ENCODE results near the gene CNN2. TPM values are rescaled to one million over a fixed set of nuclear protein-coding genes. Genes with fewer than 3 reads are reported as not detected.
A peak's percentile ranks its signal among the peaks of the same experiment; 100 is the strongest.

CNN2 gene
- total and polyA plus RNA-seq, 2 of the 13 experiments (the other 11 are each of a cell fraction or from before 2014, with no cell fraction given): 63.6 to 70.0 TPM

- TF ChIP-seq AGO2 (optimal IDR thresholded peaks at IDR 0.05; ENCODE audit: low read depth, low read length): peak; percentile 36
- no peak for TF ChIP-seq ZSCAN22 (CRISPR knock-in tag; IDR thresholded peaks at IDR 0.05)
- no peak for TF ChIP-seq THAP9 (CRISPR knock-in tag; IDR thresholded peaks at IDR 0.05; ENCODE audit: borderline replicate concordance)
- 0 out of 2 replicates have a peak, but pooled peaks have one; percentile 35 for TF ChIP-seq BRCA1 (CRISPR knock-in tag; IDR thresholded peaks at IDR 0.05)
- TF ChIP-seq ZBTB44 (CRISPR knock-in tag; IDR thresholded peaks at IDR 0.05): no peak
- no peak for TF ChIP-seq NFE2L1 (CRISPR knock-in tag; IDR thresholded peaks at IDR 0.05; ENCODE audit: borderline replicate concordance)
- TF ChIP-seq MAZ (IDR thresholded peaks at IDR 0.05; ENCODE audit: borderline replicate concordance, low read depth, low read length): 0 out of 2 replicates have a peak, but pooled peaks have one; percentile 14
- TF ChIP-seq MAZ (CRISPR knock-in tag; IDR thresholded peaks at IDR 0.05; ENCODE audit: low read depth): peak; percentile 62; the same call in 1 of the 2 replicates
- no peak for TF ChIP-seq ZNF75D (CRISPR knock-in tag; IDR thresholded peaks at IDR 0.05; ENCODE audit: borderline replicate concordance)
- TF ChIP-seq ZNF772 (CRISPR knock-in tag; IDR thresholded peaks at IDR 0.05): 0 out of 2 replicates have a peak, but pooled peaks have one; percentile 48
- no peak for TF ChIP-seq STAG1 (CRISPR knock-in tag; IDR thresholded peaks at IDR 0.05)
- no peak for TF ChIP-seq FOXP1 (IDR thresholded peaks at IDR 0.05)
- no peak for TF ChIP-seq FOXP1 (CRISPR knock-in tag; IDR thresholded peaks at IDR 0.05)
- no peak for TF ChIP-seq ZNF704 (CRISPR knock-in tag; IDR thresholded peaks at IDR 0.05; ENCODE audit: borderline replicate concordance)
- TF ChIP-seq PTBP1 (IDR thresholded peaks at IDR 0.05; ENCODE audit: low read depth, low read length, poor library complexity, severe bottlenecking): peak; percentile 23
- TF ChIP-seq ELF4 (CRISPR knock-in tag; IDR thresholded peaks at IDR 0.05; ENCODE audit: borderline replicate concordance): no peak
- no peak for TF ChIP-seq ZNF607 (CRISPR knock-in tag; IDR thresholded peaks at IDR 0.05; ENCODE audit: borderline replicate concordance)
- TF ChIP-seq ZNF205 (CRISPR knock-in tag; IDR thresholded peaks at IDR 0.05): no peak
- no peak for TF ChIP-seq ARHGAP35 (CRISPR knock-in tag; IDR thresholded peaks at IDR 0.05; ENCODE audit: borderline replicate concordance)
- 0 out of 2 replicates have a peak, but pooled peaks have one; percentile 31 for TF ChIP-seq ZSCAN29 (CRISPR knock-in tag; conservative IDR thresholded peaks at IDR 0.05)
- no peak for TF ChIP-seq CCAR2 (optimal IDR thresholded peaks at IDR 0.05; ENCODE audit: low read depth, low read length)
- TF ChIP-seq SRSF1 (optimal IDR thresholded peaks at IDR 0.05; ENCODE audit: low read depth, low read length): peak; percentile 97
These were observed 1.9 kb downstream of the CNN2 start (continued) for GRCh38 chr19:1028062-1028926.

All from HepG2 (cell line).